Posterior cingulate gyrus (tissue), 11 donors: ENCODE results near the gene MITD1.
"Not testable (repeated sequence)": the region's sequence is repeated elsewhere in the genome, so short reads cannot be mapped to it uniquely, and the experiment has no call there.

Experiments
- DNase-seq, 10 donors: peaks; one replicate each; pipeline versions ENCODE4 v3.0.0 to v3.0.0-alpha.2; 2020 to 2021; ENCODE audit warnings: mixed read lengths in 3 of 10
- intact Hi-C: fragments of 100-400 bp; cut with DNase I; formaldehyde crosslinking; loops from one replicate; pipeline ENCODE4 v1.15.1; 2023

MITD1 gene

DNA sequence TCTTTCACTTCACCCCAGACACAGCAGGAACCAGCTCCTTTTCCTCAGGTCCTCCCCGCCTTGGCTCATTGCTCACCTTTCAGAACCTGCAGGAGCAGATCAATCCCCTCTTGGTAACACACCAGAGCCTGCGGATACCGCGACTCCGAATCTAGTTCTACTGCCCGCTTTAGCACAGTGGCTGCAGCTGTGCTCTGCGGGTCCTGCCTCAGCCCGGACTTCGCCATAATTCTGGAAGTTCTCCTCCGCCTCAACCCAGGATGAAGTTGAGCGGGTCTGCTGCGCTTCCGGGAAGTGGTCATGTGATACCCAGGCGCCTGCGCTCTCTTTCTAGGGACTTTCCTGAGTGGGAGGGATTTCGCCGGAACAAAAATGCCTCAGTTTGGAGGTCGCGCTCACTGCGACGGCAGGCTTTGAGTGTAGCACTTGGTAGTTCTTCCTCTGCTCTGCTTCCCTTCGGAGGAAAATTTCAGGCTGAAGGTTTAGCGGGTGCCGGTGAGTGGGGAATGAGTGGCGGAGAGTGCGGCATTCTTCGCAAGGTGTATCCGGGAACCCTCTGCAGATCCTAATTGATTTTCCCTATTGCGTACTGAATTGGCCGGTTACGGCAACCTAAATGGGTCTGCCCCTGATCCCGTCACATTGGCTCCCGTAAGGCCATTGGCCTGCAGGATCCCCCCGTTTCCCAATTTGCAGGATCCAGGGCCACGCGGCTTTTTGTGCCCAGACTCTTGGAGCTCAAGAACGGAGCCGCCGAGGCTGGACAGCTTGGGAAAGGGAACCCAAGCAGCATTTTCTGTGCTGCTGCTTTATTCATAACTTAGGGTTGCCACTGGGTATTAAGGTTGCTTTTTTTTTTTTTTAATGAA is at the start of gene MITD1, which contains the start of gene MRPL30:
Gene MITD1, minus strand, starts transcription at position 304 of the 869 bp plus-strand sequence. Its CDS starts 77 bp downstream, at position 227.
Gene MRPL30, plus strand, starts transcription at position 430 of the 869 bp plus-strand sequence. CDS start 5,020 bp downstream, outside the sequence.
- intact Hi-C loops: loop anchor here (1.0 to 2.0 kb wide), 3 partner anchors 26 to 310 kb away; partner anchors contain the start of genes LIPT1, REV1, TSGA10 and TXNDC9
- peak; percentile 91 to 99 (median 95) for DNase-seq

DNA sequence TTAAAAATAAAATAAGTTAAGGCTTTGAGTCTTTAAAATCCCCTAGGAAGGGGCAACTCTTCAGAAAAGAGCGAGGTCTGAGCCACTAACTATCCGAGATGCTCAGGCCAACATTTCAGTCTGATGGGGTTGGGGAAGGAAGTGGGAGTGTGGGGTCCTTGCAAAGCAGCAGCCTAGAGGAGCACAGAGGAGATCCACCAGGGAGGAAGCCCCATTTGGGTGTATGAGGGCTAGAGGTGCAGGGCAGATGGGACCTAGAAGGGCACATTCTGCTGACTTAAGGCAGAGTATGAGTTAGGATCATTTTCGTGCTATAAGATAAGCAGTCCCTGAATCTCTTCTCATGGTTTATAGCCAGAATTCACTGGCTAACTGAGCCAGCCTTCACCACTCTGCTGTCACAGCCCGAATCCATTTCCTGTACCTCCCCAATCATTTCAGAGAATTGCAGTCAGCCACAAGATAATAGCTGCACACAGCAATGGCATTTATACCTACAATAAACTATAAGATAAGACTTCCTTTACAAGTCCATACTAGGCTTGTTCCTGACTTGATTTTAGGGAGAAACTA is 37.2 kb upstream of the MITD1 start:
- no peak for DNase-seq

DNA sequence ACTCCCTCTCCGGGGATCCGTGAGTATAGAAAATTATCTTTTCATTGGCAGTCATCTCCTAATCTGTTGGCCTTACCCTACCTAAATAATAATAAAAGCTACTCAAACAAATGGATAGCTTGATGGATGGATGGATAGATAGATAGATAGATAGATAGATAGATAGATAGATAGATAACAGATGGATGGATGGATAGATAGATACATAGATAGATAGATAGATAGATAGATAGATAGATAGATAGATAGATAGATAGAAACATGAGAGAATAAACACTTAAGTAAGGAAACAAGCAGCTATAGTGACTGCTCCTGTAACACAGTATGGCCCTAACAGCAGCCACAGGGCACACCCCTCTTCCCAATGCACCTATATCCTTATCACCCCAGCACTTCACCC is 35.2 kb upstream of the MITD1 start:
- intact Hi-C loops: no loop called here
- no peak for DNase-seq

More for the DNA sequence above, 37.2 kb upstream of the MITD1 start:
- intact Hi-C loops: no loop called here

DNA sequence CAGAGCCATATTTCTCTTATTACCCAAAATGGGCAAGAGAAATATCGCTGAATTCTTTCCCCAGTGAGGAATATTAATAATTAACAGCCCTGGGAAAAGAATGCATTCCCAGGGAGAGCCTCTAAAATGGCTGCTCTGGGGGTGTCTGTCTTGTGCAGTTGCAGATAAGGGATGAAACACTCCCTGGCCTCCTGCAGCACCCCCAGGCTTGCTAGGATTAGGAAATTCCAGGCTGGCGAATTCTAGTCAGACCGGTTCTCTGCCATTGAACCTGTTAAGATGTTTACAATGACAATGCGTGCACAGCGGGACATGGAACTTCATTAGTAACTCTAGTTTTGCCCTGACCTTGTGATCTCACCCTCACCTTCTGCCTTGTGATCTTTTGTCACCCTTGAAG is 24.6 kb upstream of the MITD1 start:
- intact Hi-C loops: no loop called here
- no peak for DNase-seq

DNA sequence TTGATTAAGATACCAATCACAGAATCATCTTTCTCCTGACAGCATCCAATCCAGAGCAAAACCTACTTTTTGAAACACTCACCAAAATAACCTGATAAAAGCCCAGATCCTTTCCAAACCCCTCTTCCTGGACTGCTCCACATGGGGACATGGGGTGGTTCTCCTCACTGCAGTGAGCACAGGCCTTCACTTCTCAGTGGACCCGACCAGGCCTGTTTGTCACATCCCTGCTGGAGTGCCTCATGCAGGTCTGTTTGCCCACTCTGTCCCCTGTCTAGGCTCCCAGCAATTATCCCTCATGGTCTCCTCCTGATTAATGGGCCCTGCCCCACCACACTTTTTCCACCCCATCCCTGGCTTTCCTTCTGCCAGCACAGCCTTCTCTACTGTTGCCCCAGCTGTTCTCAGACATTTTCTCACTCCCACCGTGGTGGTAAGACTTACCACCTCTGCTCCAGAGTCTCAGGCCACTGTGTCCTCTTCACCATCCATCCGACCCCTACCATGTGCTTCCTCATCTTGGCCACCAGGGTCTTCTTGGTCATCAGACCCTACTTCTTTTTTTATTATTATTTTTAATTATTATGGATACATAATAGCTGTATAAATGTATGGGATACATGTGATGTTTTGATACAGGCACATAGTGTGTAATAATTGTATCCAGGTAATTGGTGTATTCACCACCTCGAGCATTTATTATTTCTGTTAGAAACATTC is 21.3 kb upstream of the MITD1 start:
- intact Hi-C loops: no loop called here
- DNase-seq: no peak

DNA sequence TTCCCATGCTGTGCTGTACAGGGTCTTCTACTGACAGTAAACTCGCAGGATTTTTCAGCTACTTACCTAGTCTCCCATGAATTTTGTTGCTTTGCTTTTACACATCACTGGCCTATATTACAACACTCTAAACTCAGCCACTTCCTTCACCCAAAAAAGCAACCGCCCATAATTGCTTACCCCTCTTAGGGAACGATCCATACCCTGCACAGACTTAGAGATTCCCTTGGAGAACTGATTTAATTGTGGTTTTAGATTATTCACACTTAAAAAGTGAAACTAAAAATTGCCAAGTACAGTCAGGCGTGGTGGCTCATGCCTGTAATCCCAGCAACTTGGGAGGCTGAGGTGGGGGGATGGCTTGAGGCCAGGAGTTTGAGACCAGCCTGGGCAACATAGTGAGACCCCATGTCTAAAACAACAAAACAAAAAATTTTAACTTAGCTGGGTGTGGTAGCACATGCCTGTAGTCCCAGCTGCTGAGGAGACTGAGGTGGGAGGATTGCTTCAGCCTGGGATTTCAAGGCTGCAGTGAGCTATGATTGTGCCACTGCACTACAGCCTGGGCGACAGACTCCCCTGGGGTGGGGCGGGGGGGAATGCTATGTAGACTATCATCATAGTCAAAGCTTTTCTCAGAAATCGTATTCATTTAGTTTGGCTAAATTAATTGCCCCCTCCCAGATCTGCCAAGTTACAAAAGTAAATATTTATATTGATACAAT is 19.4 kb upstream of the MITD1 start:
- DNase-seq: no peak
- intact Hi-C loops: no loop called here

DNA sequence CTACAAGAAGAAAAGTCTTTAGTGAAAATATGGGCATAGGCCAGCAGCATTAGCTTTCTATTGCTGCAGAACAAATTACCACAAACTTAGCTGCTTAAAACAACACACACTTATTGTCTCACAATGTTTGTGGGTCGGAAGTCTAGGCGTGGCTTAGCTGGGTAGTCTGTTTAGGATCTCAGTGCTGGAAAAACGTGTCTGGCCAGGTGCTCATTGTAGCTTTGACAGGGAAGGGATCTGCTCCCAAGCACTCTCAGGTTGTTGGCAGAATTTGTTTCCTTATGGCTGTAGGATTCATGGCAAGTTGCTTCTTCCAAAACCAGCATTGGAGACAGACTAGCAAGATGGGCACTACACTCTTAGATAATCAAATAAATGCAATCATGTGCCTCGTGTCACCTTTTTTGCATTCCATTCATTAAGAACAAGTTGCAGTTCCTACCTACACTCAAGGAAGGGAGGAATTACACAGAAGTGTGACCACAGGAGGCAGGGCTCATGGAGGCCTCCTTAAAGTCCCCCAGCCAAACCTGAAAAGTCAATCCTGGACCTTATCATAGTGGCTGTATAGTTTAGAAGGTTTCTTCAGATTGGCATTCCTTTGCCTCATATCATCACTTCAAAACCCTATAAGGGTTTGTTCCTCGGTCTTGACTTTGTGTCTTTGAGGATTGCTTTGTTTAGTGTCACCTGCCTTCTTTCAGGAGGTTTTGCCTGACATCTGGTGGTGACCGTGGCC is 17.4 kb upstream of the MITD1 start:
- intact Hi-C loops: no loop called here

DNA sequence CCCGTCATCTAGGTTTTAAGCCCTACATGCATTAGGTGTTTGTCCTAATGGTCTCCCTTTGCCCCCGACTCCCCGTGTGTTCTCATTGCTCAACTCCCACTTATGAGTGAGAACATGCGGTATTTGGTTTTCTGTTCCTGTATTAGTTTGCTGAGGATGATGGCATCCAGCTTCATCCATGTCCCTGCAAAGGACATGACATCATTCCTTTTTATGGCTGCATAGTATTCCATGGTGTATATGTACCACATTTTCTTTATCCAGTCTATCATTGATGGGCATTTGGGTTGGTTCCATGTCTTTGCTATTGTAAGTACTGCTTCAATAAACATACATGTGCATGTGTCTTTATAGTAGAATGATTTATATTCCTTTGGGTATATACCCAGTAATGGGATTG is 11.5 kb upstream of the MITD1 start:
- intact Hi-C loops, DNase-seq: not testable (repeated sequence)

More for the DNA sequence above, 17.4 kb upstream of the MITD1 start:
- DNase-seq: no peak

DNA sequence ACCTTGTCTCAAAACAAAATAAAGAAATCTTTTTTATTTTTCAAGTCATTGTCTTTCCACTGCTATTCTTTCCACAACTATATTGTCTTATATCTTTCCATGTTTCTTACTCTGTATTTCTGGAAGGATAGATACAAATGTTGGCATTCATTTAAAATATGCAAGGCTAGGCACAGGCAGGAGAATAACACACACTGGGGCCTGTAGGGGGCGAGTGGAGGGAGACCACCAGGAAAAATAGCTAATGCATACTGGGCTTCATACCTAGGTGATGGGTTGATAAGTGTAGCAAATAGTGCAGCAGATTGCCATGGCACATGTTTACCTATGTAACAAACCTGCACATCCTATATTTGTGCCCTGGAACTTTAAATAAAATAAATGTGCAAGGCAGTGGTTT is 9.7 kb upstream of the MITD1 start:
- intact Hi-C loops: no loop called here
- no peak for DNase-seq

DNA sequence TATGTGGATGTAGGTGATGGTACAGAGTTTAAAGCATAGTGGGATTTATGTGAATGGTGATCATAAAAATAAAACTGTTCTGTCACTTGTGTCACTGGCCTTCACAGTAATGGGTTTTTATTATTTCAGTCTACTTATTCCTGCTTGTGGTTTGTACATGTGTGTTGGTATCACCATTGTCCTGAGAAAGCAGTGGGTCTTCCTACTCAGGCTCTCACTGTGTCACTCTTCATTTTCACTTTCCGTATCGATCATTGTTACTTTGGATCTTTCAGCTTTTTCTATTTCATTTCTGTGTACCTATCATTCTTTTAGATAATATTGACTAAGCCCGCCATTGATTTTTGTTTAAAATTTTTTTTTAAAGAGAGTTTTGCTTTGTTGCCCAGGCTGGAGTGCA is 7.5 kb upstream of the MITD1 start:
- DNase-seq: no peak
- intact Hi-C loops: no loop called here

DNA sequence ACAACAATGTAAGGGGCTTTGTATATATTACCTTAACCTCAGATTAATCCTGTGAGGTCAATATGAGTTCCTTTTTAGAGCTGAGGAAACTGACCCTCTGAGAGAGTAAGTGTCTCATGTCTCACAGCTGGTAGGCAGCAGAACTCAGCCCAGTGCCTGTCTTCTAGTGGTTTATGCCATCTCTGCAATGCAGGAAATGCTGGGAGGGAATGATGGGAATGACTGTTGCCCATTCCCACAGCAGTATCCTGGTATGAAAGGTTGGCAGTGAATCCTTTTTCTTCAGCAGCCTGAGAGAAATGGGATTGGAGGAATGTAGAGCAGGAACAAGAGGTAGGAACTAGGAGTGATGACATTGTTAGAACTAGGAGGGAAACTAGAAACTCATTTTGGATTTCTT is 6.2 kb upstream of the MITD1 start:
- intact Hi-C loops: no loop called here
- no peak for DNase-seq

DNA sequence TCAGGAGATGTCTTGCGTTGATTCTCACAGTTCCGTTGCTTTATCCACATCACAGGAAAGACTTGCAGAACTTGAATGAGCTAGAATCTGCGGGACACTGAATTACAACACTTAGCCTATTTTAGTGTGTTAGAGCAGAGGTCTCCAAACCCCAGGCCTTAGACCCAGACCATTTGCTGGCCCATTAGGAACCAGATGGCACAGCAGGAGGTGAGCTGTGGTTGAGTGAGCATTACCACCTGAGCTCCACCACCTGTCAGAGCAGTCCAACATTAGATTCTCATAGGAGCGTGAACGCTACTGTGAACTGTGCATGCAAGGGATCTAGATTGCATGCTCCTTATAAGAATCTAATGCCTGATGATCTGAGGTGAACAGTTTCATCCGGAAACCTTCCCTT is 4.0 kb upstream of the MITD1 start:
- no peak for DNase-seq
- intact Hi-C loops: no loop called here

DNA sequence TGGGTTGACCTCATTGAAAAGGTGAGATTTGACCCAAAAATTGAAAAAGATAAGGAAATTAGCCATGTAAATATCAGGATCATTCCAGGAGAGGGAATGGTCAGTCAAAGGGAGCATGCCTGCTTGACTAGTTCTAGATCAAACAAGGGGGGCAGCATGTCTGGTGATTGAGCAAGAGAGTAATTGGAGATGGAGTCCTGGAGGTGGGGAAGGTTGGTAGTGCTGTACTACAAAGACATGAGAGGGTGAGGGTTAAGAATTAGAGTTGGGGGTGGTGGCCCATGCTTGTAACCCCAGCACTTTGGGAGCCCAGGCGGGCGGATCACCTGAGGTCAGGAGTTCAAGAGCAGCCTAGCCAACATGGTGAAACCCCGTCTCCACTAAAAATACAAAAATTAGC is 2.2 kb upstream of the MITD1 start:
- intact Hi-C loops: no loop called here
- no peak for DNase-seq

DNA sequence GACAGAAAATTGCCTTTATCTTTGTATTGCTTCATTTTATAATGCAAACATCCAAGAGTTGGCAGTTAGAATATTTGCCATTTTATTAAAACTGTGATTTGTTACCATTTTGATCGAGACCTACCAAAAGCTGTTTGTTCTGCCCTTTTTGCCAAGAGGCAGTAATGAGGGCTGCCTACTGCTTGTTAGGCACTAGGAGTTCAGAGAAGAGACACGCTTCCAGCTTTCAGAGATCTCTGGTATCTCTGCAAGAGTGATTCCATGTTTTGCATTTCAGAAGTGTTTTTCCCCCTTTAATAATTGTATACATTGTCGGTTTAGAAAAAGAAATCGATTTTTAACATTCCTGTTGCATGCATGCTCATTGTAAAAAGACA is 754 bp upstream of the MITD1 start:
- DNase-seq: no peak
- intact Hi-C loops: loop anchor here (1.0 to 2.0 kb wide), 3 partner anchors 27 to 309 kb away; partner anchors contain the start of genes LIPT1, REV1, TSGA10 and TXNDC9

DNA sequence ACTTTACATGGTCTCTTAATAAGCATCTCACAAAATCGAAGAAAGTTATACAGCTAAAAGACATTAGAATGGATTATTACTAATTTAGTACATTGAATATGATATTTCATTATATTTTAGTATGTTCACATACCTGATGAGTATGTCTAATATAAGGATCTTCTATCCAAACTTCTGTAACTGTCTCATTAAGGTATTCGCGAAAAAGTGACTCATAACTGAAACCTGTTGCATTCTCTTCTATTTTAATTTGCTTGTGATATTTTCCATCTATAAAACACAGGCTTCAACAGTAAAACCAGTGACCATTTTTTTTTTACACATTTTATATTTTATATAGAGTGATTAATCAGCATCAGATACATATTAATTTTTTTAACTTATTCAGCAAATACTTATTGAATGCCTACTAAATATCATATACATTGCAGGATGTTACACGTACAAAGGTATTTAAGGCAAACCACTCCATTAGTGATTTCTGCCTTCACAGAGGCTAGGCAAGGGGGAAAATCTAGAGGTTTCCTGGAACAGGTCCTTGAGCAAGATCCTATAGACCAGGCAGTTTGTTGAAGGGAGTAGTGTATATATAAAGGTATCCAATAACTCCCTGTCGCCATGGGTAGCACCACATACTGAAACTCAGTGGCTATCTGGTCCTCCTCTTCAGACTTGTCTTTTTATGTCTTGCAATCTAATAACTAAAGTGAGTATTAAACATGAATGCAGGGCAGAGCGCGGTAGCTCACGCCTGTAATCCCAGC is 9.3 kb downstream of the MITD1 start:
- DNase-seq: no peak
- intact Hi-C loops: no loop called here

DNA sequence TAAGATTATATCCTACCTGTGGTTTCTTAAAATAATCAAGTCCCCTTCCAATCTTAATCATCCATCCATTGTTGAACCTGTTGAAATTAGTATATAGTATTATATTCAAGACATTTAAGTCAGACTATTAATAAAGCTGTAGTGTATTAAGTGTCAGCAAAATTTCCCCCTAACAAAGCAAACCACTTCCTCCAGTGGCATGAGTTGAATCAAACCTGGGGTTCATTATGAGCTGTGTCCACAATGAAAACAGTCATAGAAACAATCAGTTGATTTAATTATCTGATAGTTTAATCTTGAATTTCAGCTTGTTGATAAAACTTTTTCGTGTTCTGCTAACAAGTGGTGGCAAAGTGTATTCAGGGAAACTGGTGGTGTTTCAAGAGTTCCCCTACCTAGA is 11.3 kb downstream of the MITD1 start:
- no peak for DNase-seq
- intact Hi-C loops: no loop called here

DNA sequence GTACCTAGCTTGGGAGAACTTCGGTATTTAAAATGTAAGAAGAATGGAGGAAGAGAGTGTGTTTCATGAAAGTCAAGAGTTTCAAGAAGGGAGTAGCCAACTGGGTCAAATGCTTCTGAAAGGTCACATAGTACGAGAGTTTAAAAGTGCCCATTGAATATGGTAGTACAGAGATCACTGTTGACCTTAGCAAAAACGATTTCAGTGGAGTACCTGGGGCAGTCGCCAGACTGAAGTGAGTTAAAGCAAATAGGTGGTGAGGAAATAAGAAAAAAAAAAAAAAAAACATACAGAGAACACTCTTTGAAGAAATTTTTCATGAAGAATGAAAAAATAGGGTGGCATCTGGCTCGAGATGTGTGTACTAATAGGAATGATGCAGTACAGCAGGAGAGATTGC is 14.6 kb downstream of the MITD1 start:
- DNase-seq: no peak
- intact Hi-C loops: no loop called here

DNA sequence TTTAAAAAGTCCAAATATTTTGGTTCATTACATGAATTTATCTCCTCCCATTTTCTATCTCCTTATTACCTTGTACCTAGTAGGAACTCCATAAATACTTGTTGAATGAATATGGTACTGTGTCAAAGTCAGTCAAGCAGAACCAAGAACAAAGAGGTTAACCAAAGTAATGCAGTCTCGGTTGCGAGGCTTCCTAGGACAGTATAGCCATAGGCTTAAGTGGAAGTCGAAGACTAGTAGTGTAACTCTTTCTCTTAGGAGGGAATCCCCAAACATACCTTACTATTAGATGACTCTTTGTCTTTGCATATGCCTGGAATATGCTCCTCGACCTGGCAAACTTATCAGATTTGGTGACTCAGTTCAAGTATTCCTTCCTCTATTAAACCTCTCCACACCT is 21.3 kb downstream of the MITD1 start:
- DNase-seq: no peak
- intact Hi-C loops: loop anchor here (10.0 kb wide), 1 partner anchor 175 kb away; the partner anchor contains the start of genes EIF5B and TXNDC9

DNA sequence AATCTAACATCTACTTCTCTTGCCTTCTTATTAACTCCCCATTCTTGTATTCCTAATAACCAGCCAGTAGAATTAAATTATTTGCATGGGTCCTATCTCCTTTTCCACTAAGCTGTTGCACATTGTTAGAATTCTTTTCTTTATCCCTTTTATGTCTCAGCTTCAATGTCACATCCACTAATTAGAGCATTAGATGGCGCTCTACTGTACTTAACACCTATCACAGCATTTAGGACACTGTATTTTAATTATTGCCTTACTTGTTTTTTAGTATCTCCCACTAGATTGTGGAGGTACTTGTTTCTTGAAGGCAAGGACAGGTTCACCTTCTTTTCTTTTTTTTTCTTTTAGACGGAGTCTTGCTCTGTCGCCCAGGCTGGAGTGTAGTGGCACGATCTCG is 22.3 kb downstream of the MITD1 start:
- no peak for DNase-seq
- intact Hi-C loops: loop anchor here (10.0 kb wide), 1 partner anchor 176 kb away; the partner anchor contains the start of genes EIF5B and TXNDC9
